Nucleus accumbens (tissue), 56 donors: ENCODE measurements around the gene RIMKLB.
"Not testable (repeated sequence)": the region's sequence is repeated elsewhere in the genome, so short reads cannot be mapped to it uniquely, and the experiment has no call there.

Experiments
- DNase-seq, 56 donors: peaks; one replicate each; lab custom pipeline; 2025; lab: John Stamatoyannopoulos, UW

The RIMKLB gene

DNA sequence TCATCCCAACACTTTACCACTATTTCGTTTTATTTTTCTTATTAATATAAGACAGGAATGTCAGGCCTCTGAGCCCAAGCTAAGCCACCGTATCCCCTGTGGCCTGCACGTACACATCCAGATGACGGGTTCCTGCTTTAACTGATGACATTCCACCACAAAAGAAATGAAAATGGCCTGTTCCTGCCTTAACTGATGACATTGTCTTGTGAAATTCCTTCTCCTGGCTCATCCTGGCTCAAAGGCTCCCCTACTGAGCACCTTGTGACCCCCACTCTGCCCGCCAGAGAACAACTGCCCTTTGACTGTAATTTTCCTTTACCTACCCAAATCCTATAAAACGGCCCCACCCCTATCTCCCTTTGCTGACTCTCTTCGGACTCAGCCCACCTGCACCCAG, 112.3 kb downstream of the RIMKLB start:
- not testable (repeated sequence) for DNase-seq

DNA sequence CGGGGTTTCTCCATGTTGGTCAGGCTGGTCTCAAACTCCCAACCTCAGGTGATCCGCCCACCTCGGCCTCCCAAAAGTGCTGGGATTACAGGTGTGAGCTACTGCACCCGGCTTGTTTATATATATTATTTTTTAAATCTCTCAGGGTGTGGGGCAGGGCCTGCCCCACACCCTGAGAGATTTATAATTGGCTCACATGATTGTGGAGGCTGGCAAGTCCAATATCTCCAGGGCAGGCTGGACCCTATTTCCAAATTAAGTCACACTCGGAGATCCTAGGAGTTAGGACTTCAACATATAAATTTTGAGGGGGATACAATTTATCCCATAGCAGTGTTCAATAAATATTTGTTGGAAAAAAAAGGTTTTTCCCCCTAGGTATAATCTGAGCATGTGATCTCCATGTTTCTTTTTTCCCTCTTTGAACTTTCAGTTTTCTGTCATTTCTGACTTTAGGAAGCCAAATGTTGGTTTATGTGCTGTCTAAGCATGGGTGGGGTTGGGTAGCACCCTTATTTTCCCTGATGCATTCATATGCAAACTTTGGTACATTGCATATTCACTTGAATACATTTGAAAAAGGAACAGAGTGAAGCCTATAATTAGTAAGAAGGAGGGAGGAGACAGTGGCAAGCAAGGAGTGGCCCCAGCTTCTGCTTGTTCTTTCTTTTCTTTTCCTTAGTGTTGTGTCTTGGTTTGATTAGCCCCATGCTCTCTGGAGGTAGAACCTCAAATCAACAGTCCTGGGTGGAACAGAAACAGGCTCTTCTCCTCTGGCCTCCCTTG, 116.0 kb downstream of the RIMKLB start:
- no peak for DNase-seq

DNA sequence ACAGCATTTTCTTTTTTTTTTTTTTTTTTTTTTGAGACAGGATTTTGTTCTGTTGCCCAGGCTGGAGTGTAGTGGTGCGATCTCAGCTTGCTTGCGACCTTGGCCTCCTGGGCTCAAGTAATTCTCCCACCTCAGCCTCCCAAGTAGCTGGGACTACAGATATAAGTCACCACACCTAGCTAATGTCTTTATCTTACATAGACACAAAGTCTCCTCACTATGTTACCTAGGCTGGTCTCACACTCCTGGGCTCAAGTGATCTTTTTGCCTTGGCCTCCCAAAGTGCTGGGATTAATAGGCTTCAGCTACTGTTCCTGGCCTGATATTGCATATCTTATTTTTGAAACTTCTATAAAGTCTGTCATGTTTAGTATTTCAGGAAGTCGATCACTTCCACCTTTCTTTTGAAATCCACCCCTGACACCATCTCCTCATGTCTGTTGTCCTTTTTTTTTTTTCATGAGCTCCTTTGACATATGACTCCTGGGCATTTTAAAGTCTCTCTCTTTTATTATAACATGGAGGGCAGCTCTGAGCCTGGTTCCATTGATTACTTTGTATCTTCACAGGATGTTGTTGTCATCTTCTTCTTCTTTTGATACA, 118.8 kb downstream of the RIMKLB start:
- no peak for DNase-seq

DNA sequence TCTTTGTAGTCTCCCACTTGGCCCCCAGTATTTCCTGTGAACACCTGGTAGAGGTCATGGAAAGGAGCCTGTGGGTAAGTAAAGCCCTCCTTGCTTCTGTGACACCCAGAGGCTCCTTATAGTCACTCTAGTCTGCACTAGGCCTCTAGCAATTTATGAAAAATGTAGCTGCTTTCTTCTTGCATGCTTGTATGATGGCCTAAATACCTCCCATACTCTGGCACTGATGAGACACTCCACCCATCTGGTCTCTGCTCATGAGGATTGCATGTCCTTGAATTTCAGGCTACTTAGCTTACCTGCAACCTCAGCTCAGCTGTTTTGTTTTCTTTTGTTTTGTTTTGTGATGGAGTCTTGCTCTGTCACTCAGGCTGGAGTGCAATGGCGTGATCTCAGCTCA, 120.1 kb downstream of the RIMKLB start:
- no peak for DNase-seq

DNA sequence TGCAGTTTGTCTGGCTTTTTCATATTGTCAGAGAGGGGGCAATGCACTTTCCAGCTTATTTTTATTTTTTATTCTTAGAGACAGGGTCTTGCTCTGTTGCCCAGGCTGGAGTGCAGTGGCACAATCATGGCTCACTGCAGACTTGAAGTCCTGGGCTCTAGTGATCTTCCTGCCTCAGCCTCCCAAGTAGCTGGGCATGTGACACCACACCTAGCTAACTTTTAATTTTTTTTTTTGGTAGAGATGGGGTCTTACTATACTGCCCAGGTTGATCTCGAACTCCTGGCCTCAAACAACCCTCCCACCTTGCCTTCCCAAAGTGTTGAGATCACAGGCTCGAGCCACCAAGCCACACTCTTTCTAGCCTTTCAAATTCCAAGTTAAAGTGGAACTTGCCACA, 120.7 kb downstream of the RIMKLB start:
- no peak for DNase-seq

DNA sequence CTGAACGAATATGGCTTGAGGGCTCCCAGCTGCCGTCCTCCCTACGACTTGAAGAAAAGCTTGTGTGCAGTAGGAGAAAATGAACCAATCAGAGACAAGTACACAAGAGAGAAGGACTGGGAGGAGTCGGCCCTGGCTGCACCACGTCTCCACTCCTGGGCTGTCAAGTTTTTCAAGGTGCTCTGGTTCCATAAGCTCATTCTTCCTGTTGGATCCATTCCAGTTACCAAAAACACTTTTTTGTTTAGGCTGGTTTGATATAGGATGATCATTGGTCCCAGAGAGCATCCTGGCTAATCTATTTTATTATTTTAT, 121.8 kb downstream of the RIMKLB start:
- no peak for DNase-seq

DNA sequence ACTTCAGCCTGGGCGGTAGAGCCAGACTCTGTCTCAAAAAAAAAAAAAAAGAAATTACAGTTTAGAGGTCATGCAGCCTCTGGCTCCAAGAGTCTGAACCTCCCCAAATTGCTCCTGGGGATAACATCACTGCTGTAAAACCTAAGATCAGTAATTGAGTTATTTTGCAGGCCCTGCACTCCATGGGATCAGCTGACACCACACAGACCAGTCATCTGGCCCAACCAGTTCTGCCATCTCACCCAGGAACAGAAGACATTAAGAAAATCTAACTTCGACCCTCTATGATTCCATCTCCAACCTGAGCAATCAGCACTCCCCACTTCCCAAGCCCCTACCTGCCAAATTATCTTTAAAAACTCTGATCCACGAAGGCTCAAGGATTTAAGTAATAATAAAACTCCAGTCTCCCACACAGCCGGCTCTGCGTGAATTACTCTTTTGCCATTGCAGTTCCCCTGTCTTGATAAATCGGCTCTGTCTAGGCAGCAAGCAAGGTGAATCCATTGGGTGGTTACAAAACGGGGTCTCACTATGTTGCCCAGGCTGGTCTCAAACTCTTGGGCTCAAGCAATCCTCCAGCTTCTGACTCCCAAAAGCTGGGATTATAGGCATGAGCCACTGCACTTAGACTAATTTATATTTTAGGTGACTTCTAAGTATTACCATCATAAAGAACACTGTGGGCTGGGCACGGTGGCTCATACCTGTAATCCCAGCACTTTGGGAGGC, 123.1 kb downstream of the RIMKLB start:
- DNase-seq: not testable (repeated sequence)

DNA sequence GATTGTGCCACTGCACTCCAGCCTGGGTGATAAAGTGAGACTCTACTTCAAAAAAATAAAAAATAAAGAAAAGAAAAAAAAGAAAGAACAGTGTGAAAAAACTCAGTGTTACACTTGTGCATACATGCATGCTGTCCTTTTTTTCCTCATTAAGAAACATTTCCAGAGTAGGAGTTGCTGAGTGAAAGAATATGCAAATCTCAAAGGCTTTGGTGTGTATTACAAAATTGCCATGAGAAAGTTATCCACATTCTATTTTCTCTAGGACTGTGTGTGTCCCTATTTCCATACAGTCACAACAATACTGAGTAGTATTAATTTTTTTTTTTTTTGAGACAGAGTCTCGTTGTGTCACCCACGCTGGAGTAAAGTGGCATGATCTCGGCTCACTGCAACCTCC, 123.8 kb downstream of the RIMKLB start:
- no peak for DNase-seq

DNA sequence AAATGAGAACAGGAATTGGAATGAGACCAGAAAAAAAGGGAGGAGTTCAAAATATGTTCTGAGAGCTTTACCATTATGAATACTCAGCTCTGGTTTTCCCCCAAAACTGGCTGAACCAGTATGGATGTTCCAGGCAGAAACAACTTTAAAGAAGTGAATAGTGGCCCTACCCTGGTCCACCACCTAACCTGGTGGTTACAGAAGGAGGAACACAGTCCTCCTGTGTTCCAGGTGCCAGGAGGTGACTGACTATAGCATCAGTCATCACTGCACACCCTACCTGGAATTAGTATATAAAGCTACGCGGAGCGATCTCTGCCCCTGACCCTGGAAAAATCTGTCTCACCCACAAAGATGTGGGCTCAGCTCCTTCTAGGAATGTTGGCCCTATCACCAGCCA, 124.5 kb downstream of the RIMKLB start, which contains the start of gene A2ML1:
Gene A2ML1, plus strand, starts transcription at position 324 of the 400 bp plus-strand sequence. Its CDS starts 31 bp downstream, at position 355.
- DNase-seq: no peak

DNA sequence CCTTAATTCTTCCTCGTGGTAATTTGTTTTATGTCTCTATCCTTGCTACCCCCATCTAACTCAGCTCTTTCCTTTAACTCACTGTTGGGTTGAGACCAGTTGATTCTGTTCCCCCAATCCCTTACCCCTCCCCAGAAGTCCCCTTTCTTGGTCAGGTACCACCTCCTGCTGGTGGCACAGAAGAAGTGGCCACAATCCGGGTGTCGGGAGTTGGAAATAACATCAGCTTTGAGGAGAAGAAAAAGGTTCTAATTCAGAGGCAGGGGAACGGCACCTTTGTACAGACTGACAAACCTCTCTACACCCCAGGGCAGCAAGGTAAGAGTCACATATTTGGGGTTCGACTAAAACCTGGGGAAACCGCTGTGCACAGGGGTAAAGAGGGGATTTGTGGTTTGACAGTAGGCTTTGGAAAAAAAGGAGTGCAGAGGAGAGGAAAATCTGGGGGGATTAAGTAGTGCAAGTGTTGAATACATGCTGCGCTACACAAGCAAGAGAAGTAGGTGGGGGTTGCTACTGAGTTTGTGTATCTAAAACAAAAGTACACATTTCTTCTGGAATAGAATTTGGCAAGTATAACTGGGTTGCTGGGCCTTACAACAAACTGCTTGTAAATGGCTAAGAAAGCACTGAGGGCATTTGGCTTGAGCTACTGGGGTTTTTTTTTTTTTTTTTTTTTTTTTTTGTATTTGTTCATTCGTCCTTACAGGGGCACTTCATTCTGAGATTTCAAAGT, 125.9 kb downstream of the RIMKLB start:
- peak in 24 of 56 donors; percentile 5 to 54 (median 14) for DNase-seq

DNA sequence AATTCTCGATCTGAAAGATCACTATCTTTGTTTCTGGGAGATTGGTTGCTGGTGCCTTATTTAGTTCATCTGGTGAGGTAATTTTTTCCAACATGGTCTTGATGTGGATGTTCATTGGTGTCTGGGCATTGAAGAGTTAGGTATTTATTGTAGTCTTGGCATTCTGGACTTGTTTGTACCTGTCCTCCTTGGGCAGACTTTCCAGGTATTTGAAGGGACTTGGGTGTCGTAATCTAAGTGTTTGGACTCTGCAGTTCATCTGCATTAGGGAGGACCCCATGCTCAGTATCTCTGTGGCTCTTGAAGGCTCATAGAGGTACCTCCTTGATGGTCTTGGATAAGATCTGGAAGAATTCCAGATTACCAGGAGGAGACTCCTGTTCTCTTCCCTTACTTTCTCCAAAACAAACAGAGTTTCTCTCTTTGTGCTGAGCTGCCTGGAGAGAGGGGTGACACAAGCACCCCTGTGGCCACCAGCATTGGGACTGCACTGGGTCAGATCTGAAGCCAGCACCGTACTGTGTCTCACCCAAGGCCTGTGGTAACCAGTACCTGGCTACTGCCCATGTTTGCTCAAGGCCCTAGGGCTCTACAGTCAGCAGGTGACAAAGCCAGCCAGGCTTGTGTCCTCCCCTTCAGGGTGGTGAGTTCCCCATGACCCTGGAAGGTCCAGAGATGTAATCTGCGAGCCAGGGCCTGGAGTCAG, 129.9 kb downstream of the RIMKLB start:
- no peak for DNase-seq

DNA sequence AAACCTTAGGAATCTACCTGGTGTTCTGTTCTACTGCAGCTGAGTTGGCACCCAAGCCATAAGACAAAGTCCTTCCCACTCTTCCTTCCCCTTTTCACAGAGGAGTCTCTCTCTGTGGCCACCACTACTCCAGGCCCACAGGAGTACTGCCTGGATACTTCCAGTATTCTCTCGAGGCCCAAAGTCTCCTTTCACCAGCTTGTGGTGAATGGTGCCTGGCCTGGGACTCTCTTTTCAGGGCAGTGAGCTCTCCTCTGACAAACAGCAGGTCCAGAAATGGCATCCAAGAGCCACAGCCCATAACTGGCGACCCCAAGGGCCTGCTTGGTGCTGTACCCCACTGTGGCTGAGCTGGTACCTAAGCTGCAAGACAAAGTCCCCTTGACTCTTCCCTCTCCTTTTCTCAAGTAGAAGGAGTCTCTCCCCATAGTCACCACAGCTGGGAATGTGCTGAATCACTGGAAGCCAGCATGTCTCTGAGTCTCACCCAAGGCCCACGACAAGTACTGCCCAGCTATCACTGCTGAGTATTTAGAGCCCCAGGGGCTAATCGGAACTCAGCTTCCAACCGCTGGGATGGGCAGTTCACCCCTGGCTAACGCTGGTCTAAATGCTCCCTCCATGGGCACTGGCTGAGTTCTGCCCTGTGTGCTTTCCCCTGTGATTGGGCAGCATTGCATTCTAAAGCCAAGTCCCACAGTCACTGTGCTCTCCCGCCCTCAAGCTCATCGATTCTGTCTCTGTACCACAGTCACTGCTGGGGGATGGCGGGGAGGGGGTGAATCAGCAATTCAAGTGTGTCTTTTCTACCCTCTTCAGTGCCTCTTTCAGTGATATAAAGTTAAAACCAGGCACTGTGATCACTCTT, 130.7 kb downstream of the RIMKLB start:
- no peak for DNase-seq

DNA sequence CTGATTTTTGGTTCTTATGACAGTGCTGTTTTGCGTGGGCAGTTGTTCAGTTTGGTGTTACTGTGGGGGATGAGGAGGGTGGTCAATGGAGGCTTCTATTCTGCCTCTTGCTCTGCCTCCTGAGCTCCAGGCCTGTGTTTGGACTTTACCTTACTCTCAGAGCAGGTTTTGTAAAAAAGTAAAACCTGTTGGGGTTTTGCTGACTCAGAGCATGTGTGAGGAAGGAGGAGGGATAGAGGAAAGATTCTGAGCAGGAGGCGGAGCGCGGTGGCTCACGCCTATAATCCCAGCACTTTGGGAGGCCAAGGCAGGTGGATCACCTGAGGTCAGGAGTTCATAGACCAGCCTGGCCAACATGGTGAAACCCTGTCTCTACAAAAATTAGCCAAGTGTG, 131.3 kb downstream of the RIMKLB start:
- no peak for DNase-seq

DNA sequence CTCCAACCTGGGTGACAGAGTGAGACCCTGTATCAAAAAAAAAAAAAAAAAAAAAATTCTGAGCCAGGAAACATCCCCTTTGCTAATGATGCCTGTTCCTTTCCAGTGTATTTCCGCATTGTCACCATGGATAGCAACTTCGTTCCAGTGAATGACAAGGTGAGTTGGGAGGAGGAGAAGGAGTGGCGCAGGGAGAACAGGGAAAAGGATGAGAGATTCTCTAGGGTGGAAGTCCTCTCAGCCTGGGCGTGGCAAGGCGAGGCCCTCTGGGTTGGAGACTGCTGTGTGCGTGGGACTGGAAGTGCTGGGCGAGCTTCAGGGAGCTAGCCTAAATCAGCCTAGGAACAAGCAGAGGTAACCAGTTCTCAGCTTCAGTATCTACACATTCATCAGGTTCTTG, 131.8 kb downstream of the RIMKLB start:
- DNase-seq: no peak

DNA sequence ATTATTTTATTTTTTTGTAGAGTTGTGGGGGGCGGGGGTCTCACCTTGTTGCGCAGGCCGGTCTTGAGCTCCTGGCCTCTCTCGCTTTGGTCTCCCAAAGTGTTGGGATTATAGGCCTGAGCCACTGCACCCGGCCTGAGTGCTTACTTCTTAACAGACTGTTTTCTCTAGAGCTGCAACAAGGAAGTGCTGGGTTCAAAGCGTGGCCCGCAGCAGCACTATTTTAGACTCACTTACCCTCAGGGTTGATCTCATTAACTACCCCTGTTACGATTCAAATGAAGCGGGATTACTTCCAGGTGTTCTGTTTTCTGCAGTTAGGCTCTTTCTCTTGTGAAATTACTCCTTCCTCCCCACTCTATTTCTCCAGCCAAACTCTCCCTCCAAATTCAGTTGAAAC, 133.3 kb downstream of the RIMKLB start:
- no peak for DNase-seq

DNA sequence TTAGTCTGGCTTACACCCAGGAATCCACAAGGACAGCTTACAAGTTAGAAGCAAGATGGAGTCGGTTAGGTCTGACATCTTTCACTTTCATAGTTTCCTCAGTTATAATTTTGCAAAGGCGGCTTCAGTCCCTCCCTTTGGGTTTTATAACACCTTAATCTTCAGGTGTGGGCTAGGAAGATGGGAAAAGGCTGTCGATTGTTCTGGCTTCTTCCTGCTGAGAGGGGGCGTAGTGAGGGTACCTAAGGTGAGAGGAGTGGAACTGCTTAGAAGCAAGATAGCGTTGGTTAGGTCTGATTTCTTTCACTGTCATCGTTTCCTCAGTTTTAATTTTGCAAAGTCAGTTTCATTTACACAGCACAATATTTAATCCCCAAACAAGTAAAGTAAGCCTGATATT, 134.7 kb downstream of the RIMKLB start:
- peak in 1 of 56 donors; percentile 1 for DNase-seq
